H9 (cell line): ENCODE measurements around the gene COL11A1. TPM values are rescaled to one million over a fixed set of nuclear protein-coding genes. Genes with fewer than 3 reads are reported as not detected.

Experiments used
- DNase-seq: peaks from one replicate; pipeline ENCODE4 v3.0.0-alpha.2; 2017
- H2AFZ ChIP-seq: one replicate; pipeline ENCODE4 v1.6.1; 2013; ENCODE audit warnings: mild to moderate bottlenecking, low read length, control low read depth, moderate library complexity
- H2AK5ac ChIP-seq: 2 replicates; pipeline ENCODE4 v1.6.1; 2013; ENCODE audit warnings: low read length, control low read depth, mixed read lengths; ENCODE audit not compliant: insufficient read length
- H2BK120ac ChIP-seq: one replicate; pipeline ENCODE4 v1.6.1; 2013; ENCODE audit warnings: low read depth, mild to moderate bottlenecking, low read length, control low read depth, inconsistent platforms; ENCODE audit not compliant: poor library complexity, severe bottlenecking
- H2BK12ac ChIP-seq: 2 replicates; pipeline ENCODE4 v1.6.1; 2013; ENCODE audit warnings: low read length, control low read depth, mixed read lengths, low read depth; ENCODE audit not compliant: insufficient read length
- H2BK15ac ChIP-seq: 2 replicates; pipeline ENCODE4 v1.6.1; 2013; ENCODE audit warnings: low read depth, low read length, control low read depth
- H2BK20ac ChIP-seq: one replicate; pipeline ENCODE4 v1.6.1; 2013; ENCODE audit warnings: low read depth, mild to moderate bottlenecking, low read length, control low read depth, inconsistent platforms; ENCODE audit not compliant: poor library complexity, severe bottlenecking
- H2BK5ac ChIP-seq: 2 replicates; pipeline ENCODE4 v1.6.1; 2013; ENCODE audit warnings: low read length, control low read depth, mixed read lengths; ENCODE audit not compliant: insufficient read length
- H3K14ac ChIP-seq: 2 replicates; pipeline ENCODE4 v1.6.1; 2013; ENCODE audit warnings: low read length, control low read depth; ENCODE audit not compliant: insufficient read depth
- H3K18ac ChIP-seq: 2 replicates; pipeline ENCODE4 v1.6.1; 2013; ENCODE audit warnings: low read depth, mild to moderate bottlenecking, mixed read lengths, low read length, control low read depth; ENCODE audit not compliant: insufficient read length
- H3K23ac ChIP-seq: 2 replicates; pipeline ENCODE4 v1.6.1; 2013; ENCODE audit warnings: low read length, control low read depth, mixed read lengths, low read depth; ENCODE audit not compliant: insufficient read length
- H3K23me2 ChIP-seq: 2 replicates; pipeline ENCODE4 v1.6.1; 2013; ENCODE audit warnings: low read depth, mild to moderate bottlenecking, mixed read lengths, low read length, control low read depth; ENCODE audit not compliant: insufficient read length, poor library complexity, severe bottlenecking
- H3K27ac ChIP-seq: 2 replicates; pipeline ENCODE4 v1.5.1; 2013; ENCODE audit warnings: low read length, control low read depth, mixed read lengths, low read depth; ENCODE audit not compliant: insufficient read length
- H3K27me3 ChIP-seq: 2 replicates; pipeline ENCODE4 v1.6.1; 2013; ENCODE audit warnings: low read length, control low read depth, inconsistent platforms; ENCODE audit not compliant: insufficient read depth
- H3K4ac ChIP-seq: 2 replicates; pipeline ENCODE4 v1.6.1; 2013; ENCODE audit warnings: low read depth, mild to moderate bottlenecking, control low read depth, inconsistent platforms, low read length, moderate library complexity
- H3K4me1 ChIP-seq: 2 replicates; pipeline ENCODE4 v1.6.1; 2013; ENCODE audit warnings: low read length, control low read depth, inconsistent platforms; ENCODE audit not compliant: insufficient read depth
- H3K4me2 ChIP-seq: 2 replicates; pipeline ENCODE4 v1.6.1; 2013; ENCODE audit warnings: low read length, control low read depth, mixed read lengths; ENCODE audit not compliant: insufficient read length, insufficient read depth
- H3K56ac ChIP-seq: 2 replicates; pipeline ENCODE4 v1.6.1; 2013; ENCODE audit warnings: low read depth, mild to moderate bottlenecking, mixed read lengths, low read length, control low read depth; ENCODE audit not compliant: insufficient read length
- H3K79me1 ChIP-seq: 2 replicates; pipeline ENCODE4 v1.6.1; 2013; ENCODE audit warnings: low read depth, mild to moderate bottlenecking, moderate library complexity, low read length, control low read depth, inconsistent platforms; ENCODE audit not compliant: insufficient read depth, poor library complexity, severe bottlenecking
- H3K79me2 ChIP-seq: 2 replicates; pipeline ENCODE4 v1.6.1; 2013; ENCODE audit warnings: low read length, control low read depth, inconsistent platforms; ENCODE audit not compliant: insufficient read depth
- H3K9ac ChIP-seq: 2 replicates; pipeline ENCODE4 v1.6.1; 2013; ENCODE audit warnings: low read length, control low read depth, mixed read lengths; ENCODE audit not compliant: insufficient read length; ENCODE audit errors: extremely low read depth
- H3K9me3 ChIP-seq: one replicate; pipeline ENCODE4 v1.6.1; 2013; ENCODE audit warnings: low read depth, low read length, inconsistent platforms; ENCODE audit not compliant: control insufficient read depth
- H3T11ph ChIP-seq: one replicate; pipeline ENCODE4 v1.6.1; 2013; ENCODE audit warnings: mild to moderate bottlenecking, low read length, control low read depth, inconsistent platforms
- H4K20me1 ChIP-seq: one replicate; pipeline ENCODE4 v1.6.1; 2013; ENCODE audit not compliant: control insufficient read depth, insufficient read length, insufficient read depth
- H4K5ac ChIP-seq: 2 replicates; pipeline ENCODE4 v1.6.1; 2013; ENCODE audit warnings: low read depth, mild to moderate bottlenecking, mixed read lengths, low read length, control low read depth; ENCODE audit not compliant: insufficient read length
- H4K8ac ChIP-seq: replicated peaks from 2 replicates; pipeline ENCODE4 v1.6.1; 2013; ENCODE audit warnings: low read length, control low read depth, mixed read lengths, low read depth; ENCODE audit not compliant: insufficient read length
- H4K91ac ChIP-seq: 2 replicates; pipeline ENCODE4 v1.6.1; 2013; ENCODE audit warnings: low read depth, mild to moderate bottlenecking, moderate library complexity, mixed read lengths, low read length, control low read depth; ENCODE audit not compliant: insufficient read length
- H3K27ac Mint-ChIP-seq, 3 experiments: 2 replicates in 2 of 3; 3 replicates in 1 of 3; pipeline ENCODE4 v1.8.0; 2020 to 2021; ENCODE audit warnings: mixed read lengths in 3 of 3, mild to moderate bottlenecking in 1 of 3, moderate library complexity in 1 of 3
- H3K27me3 Mint-ChIP-seq: 2 replicates; pipeline ENCODE4 v1.8.0; 2021; ENCODE audit warnings: low read depth, mild to moderate bottlenecking, moderate library complexity, mixed read lengths
- H3K36me3 Mint-ChIP-seq, 3 experiments: 2 replicates in 2 of 3; 3 replicates in 1 of 3; pipeline ENCODE4 v1.8.0; 2020 to 2021; ENCODE audit warnings: low read depth in 3 of 3, mixed read lengths in 3 of 3; ENCODE audit not compliant: insufficient read depth in 1 of 3
- H3K4me1 Mint-ChIP-seq, 2 experiments: 2 replicates each; pipeline ENCODE4 v1.8.0; 2020; ENCODE audit warnings: mixed read lengths in 2 of 2
- H3K4me3 Mint-ChIP-seq, 2 experiments: 2 replicates in 1 of 2; 3 replicates in 1 of 2; pipeline ENCODE4 v1.8.0; 2020 to 2021; ENCODE audit warnings: mild to moderate bottlenecking in 2 of 2, mixed read lengths in 2 of 2, moderate library complexity in 1 of 2
- H3K9me3 Mint-ChIP-seq, 2 experiments: 2 replicates in 1 of 2; 3 replicates in 1 of 2; pipeline ENCODE4 v1.8.0; 2020; ENCODE audit warnings: mild to moderate bottlenecking in 2 of 2, mixed read lengths in 2 of 2, moderate library complexity in 1 of 2
- CTCF ChIP-seq: fragments of 200-600 bp; sonication (generic); conservative IDR thresholded peaks from 3 replicates; pipeline ENCODE4 v1.8.0; 2021; ENCODE audit warnings: antibody characterized with exemption, mild to moderate bottlenecking
- total RNA-seq: library from RNA; stranded (reverse); gene quantifications from 2 replicates; pipeline ENCODE4 v1.2.1, GENCODE V29; 2021

COL11A1 gene
- total RNA-seq, 1 experiment from 2014 or later, result 7.5 TPM

GRCh38 chr1:102857251-102857650, 251.1 kb downstream of the COL11A1 start:
- H3K4ac ChIP-seq, result no peak overlapping the region
- H3K9me3 Mint-ChIP-seq, result peaks cover 34 to 38% of the 10 kb centered on the region in 2 experiments
- H3K9me3 ChIP-seq, result no peaks in the 10 kb centered on the region
- H3K4me1 ChIP-seq, result no peaks in the 10 kb centered on the region
- no peak overlapping the region for H2BK20ac ChIP-seq
- H3K23me2 ChIP-seq, result no peaks in the 10 kb centered on the region
- H3K79me2 ChIP-seq, result no peaks in the 10 kb centered on the region
- H3K4me2 ChIP-seq, result no peak overlapping the region
- H3K27ac ChIP-seq, result no peak overlapping the region
- TF ChIP-seq CTCF, result no peak
- no peak overlapping the region for H3K9ac ChIP-seq
- no peak overlapping the region for H4K5ac ChIP-seq
- H2AK5ac ChIP-seq, result no peak overlapping the region
- no peak overlapping the region for H2BK12ac ChIP-seq
- no peak for DNase-seq
- no peak overlapping the region for H4K8ac ChIP-seq
- H2BK120ac ChIP-seq, result no peak overlapping the region
- H3K27me3 Mint-ChIP-seq, result no peaks in the 10 kb centered on the region
- H3K14ac ChIP-seq, result no peak overlapping the region
- no peak overlapping the region for H2BK15ac ChIP-seq
- no peak overlapping the region for H3K18ac ChIP-seq
- H3K4me3 Mint-ChIP-seq, result no peak overlapping the region
- no peaks in the 10 kb centered on the region for H3K27me3 ChIP-seq
- H4K20me1 ChIP-seq, result no peaks in the 10 kb centered on the region
- H3K56ac ChIP-seq, result no peak overlapping the region
- no peak overlapping the region for H2BK5ac ChIP-seq
- no peak overlapping the region for H4K91ac ChIP-seq
- H3K27ac Mint-ChIP-seq, result no peak overlapping the region
- peaks cover 15 to 40% (median 23%) of the 10 kb centered on the region in 3 experiments for H3K36me3 Mint-ChIP-seq
- H2AFZ ChIP-seq, result no peak overlapping the region
- no peak overlapping the region for H3K23ac ChIP-seq
- H3T11ph ChIP-seq, result no peak overlapping the region
- 0 out of 4 replicates have a peak, but pooled peaks cover 0 to 2% of the 10 kb centered on the region in 2 experiments for H3K4me1 Mint-ChIP-seq
- H3K79me1 ChIP-seq, result no peaks in the 10 kb centered on the region
